GM19351 (cell line): ENCODE results near the gene ZNF483.
"Not testable (repeated sequence)": the region's sequence is repeated elsewhere in the genome, so short reads cannot be mapped to it uniquely, and the experiment has no call there.

Experiments
- ATAC-seq: cut with Tn5 transposase; IDR thresholded peaks from one replicate; pipeline ENCODE4 v1.9.1; 2021; ENCODE audit warnings: mild to moderate bottlenecking, moderate library complexity; ENCODE audit not compliant: unreplicated experiment

Gene ZNF483

DNA sequence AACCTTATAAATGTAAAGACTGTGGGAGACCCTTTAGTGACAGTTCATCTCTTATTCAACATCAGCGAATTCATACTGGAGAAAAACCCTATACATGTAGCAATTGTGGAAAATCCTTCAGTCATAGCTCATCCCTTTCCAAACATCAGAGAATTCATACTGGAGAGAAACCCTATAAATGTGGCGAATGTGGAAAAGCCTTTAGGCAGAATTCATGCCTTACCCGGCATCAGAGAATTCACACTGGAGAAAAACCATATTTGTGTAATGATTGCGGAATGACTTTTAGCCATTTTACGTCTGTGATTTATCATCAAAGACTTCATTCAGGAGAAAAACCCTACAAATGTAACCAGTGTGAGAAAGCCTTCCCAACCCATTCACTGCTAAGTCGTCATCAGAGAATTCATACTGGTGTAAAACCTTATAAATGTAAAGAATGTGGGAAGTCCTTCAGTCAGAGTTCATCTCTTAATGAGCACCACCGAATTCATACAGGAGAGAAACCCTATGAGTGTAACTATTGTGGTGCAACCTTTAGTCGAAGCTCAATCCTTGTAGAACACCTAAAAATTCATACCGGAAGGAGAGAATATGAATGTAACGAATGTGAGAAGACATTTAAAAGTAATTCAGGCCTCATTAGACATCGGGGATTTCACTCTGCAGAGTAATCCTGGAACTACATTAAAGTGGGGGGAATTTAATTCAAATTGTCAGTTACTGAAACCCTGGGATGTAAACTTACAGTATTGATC, 17.7 kb downstream of the ZNF483 start:
- ATAC-seq = no peak

DNA sequence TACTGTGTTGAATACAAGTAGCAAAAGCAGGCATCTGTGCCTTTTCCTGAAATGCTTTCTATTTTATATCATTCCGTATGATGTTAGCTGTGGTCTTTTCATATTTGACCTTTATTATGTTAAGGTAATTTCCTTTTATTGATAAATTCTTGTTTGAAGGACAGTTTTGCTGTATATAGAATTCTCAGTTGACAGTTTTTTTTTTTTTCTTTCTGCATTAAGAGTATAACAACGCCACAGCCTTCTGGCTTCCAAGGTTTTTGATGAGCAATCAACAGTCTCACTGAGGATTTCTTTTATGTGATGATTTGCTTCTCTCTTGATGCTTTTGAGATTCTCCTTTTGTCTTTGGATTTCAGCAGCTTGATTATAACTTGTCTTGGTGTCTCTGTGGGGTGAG, 23.6 kb downstream of the ZNF483 start:
- ATAC-seq = no peak

- ATAC-seq = not testable (repeated sequence)
Observed at GRCh38 chr9:111555425-111555824, 30.4 kb downstream of the ZNF483 start.

DNA sequence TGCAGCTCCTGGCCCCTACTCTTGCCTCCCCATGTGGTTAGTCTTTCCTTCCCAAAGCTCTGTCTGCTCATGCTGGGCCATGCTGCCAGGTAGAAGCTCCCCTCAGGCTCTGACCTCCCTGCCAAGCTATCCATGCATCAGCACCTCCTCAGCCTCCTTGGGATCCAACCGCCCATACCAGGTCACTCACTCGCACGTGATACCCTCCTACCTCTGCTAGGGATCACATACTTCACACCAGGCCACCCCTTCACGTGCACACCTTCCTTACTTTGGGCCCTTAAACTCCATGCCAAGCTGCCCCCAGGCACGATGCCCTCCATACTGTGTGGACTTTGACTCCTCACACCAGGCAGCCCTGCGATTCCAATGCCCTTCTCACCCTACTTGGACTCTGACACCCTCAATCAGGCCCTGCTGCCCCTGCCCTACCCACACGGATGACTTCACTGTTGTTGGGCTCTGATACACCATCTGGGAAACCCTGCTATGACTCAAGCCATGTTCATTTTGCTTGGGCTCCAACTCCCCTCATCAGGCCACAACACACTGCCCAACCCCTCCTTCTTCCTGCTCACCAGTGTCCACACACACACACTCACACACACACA, 34.1 kb downstream of the ZNF483 start:
- ATAC-seq = no peak

DNA sequence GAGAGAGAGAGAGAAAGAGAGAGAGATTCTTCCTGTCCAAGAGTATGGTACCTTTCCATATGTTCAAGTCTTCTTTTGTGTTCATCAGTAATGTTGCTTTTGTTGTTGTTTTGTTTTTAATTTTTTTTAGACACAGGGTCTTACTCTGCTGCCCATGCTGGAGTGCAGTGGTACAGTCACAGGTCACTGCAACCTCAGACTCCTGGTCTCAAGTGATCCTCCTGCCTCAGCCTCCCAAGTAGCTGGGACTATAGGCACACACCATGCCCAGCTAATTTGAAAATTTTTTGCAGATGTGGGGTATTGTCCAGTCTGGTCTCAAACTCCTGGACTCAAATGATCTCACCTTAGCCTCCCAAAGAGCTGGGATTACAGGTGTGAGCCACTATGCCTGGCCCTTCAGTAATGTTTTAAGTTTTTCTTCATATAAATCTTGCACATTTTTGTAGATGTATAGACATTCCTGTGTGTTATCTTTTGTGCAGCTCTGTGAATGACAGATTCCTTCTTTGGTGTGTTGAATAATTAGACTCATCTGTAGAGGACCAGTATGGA, 36.3 kb downstream of the ZNF483 start:
- ATAC-seq = no peak

GRCh38 chr9:111566234-111566633, 41.3 kb downstream of the ZNF483 start:
- ATAC-seq = no peak

DNA sequence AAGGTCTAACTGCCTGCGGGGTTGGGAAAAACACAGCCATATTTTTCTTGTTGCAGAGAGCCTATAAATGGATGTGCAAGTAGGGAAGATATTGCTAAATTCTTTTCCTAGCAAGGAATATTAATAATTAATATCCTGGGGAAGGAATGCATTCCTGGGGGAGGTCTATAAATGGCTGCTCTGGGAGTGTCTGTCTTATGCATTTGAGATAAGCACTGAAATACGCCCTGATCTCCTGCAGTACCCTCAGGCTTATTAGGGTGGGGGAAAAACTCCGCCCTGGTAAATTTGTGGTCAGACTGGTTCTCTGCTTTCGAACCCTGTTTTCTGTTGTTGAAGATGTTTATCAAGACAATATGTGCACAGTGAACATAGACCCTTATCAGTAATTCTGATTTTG, 43.1 kb downstream of the ZNF483 start:
- not testable (repeated sequence) for ATAC-seq

DNA sequence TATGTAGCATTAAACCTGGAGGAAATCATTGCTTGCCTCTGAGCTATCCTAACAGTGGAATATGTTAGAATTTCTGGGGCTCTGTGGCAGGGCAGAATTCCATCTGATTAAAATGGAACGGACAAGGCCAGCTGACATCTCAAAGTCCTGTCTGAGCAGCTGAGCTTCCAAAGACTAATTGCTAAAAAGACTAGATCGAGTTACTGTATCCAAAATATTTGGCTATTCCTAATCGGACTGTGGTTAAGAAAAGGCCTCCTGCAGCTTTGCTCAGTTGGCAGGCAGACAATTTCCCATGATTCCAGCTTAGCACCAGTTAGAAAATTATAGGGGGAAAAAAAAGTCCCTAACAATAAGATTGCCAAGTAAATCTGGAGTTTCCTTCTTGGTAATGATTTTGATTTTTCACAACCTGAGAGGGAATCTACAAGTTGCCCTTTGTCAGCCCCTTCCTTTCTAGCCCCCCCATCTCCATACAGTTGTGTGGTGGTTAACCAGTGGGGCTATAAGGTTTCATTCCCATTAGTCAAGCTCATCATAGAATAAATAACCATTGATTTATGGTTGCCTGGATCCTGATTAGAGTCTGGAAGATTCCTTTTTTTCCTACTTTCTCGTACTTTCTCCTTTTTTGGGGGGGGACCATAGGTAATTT, 48.1 kb downstream of the ZNF483 start:
- no peak for ATAC-seq

- ATAC-seq = no peak
Observed at GRCh38 chr9:111582888-111583287, 57.9 kb downstream of the ZNF483 start.

GRCh38 chr9:111586378-111586777, 61.4 kb downstream of the ZNF483 start:
- no peak for ATAC-seq

- ATAC-seq = no peak
Observed at GRCh38 chr9:111588846-111589245, 63.9 kb downstream of the ZNF483 start.

DNA sequence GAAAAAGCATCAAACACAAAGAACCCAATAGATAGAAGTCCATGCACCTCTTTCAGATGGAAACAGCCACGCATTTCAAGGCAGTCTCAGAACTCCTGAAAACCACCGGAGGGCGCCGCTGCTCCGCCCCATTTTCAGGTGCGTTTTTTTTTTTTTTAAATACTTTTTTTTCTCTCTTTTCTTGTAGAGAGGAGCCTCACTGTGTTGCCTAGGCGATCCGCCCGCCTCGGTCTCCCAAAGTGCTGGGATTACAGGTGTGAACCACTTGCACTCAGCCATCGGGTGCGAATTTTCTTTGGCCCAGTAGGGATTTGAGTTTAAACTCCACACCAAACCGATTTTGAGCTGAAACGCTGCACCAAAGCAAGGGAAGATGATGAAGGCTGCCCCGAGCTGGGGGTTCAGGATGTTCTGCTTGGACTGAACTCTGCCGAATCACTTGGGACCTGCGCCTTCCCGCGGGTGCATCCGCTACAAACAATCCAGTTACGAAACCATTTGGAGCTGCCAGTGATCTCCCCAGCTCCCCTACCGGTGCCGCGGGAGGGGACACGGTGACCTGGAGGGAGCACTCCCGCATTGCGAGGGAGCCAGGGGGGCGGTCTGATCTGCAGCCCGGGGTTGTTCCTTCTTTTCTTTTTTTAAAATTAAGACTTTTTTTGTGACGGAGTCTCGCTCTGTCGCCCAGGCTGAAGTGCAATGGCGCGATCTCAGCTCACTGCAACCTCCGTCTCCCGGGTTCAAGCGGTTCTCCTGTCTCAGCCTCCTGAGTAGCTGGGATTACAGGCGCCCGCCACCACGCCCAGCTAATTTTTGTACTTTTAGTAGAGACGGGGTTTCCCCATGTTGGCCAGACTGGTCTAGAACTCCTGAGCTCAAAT, 73.1 kb downstream of the ZNF483 start:
- no peak for ATAC-seq

DNA sequence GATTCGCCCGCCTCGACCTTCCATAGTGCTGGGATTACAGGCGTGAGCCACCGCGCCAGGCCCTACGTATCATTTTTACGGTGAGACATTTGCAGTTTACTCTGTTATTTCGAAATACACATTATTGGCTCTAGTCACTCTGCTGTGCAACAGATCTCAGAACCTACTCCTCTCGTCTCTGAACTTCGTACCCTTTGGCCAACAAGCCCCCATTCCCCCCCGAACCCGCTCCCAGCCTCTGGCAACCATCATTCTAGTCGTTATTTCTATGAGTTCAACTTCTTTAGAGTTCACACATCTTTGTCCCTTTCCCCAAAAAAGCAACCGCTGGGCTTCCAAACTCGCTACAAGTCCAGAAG, 73.7 kb downstream of the ZNF483 start:
- no peak for ATAC-seq

GRCh38 chr9:111599092-111599954, 74.3 kb downstream of the ZNF483 start, which contains the start of gene PTGR1:
Gene PTGR1 (minus strand): TSS chr9:111599647. CDS start chr9:111597422, 2,225 bp downstream.
- peak; percentile 41 for ATAC-seq

- no peak for ATAC-seq
Observed at GRCh38 chr9:111599955-111600343, 75.0 kb downstream of the ZNF483 start.

DNA sequence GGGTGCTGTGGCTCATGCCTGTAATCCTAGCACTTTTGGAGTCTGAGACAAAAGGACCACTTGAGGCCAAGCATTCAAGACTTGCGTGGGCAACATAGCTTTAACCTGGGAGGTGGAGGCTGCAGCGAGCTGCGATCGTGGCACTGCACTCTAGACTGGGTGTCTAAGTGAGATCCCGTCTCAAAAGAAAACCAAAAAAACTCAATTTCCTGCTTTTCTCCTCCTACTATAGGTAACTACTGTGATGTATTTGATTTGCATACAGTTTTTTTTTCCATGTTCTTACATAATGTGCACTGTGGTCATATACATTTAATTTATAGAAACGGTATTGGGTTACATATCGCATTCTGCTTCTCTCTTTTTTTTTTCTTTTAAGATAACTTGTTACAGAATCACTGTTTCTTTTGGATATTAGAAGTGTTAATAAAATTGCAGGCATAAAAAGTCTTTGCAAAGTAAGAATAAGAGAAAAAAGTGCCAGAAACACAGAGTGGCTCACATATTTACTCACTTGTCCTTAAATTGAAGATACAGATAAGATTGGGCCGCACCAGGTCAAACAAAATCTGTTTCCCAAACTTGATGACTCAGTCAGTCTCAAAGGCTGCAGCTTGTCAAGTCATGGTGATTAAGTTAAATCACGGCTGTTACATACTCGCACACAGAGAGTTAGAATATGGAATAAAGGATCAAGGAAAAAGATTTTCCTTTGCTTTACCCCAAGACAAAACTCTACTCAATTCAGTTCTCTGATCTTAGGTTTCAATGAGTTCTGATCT, 76.4 kb downstream of the ZNF483 start:
- no peak for ATAC-seq

DNA sequence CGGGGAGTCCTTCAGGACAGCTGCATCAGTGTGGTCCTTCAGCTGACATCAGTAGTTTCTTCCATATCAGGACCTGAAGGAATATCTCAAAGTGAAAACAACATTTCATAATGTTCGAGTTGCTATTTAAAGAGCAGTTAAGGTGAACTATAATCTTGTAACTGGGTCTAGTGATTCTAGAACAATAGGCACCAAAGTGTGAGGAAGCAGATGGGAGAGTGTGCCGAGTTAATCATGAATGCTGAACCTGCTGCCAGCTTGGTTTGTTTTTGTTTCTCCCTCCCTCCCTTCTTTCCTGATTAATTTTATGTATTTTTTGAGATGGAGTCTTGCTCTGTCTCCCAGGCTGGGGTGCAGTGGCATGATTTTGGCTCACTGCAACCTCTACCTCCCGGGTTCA, 78.1 kb downstream of the ZNF483 start:
- no peak for ATAC-seq

- ATAC-seq = no peak
Observed at GRCh38 chr9:111604054-111604615, 79.2 kb downstream of the ZNF483 start.

DNA sequence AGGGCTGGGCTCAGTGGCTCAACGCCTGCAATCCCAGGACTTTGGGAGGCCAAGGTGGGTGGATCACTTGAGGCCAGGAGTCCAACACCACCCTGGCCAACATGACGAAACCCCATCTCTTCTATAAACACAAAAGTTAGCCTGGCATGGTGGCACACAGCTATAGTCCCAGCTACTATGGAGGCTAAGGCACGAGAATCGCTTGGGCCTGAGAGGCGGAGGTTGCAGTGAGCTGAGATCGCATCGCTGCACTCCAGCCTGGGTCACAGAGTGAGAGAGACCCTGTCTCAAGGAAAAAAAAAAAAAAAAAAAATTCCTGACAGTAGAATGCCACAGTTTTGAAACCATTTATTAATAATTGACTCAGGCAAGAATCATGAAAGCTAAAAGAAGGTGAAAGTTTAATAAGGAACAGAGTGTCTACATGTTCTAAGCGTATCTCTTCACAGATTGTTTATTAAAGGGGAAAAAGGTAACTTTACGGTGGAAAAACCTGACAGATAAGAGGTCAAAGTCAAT, 80.1 kb downstream of the ZNF483 start:
- no peak for ATAC-seq
